B cell (primary cell): ENCODE measurements around the gene NTPCR. TPM values are rescaled to one million over a fixed set of nuclear protein-coding genes. Genes with fewer than 3 reads are reported as not detected.
"Not testable (repeated sequence)": the region's sequence is repeated elsewhere in the genome, so short reads cannot be mapped to it uniquely, and the experiment has no call there.

Experiments used
- ATAC-seq: fragments of 200-7000 bp; cut with Tn5 transposase; one replicate; pipeline ENCODE4 v1.10.0; 2021; ENCODE audit warnings: low read depth, mild to moderate bottlenecking, moderate number of reproducible peaks, moderate library complexity
- CTCF ChIA-PET: fragments of 350-600 bp; sonication (Branson Sonifier 250); formaldehyde crosslinking; loops from one replicate; lab custom pipeline; 2021; ENCODE audit warnings: antibody characterized with exemption, inconsistent platforms; lab: Charles Lee
- POLR2A ChIA-PET: fragments of 350-600 bp; sonication (Branson Sonifier 250); formaldehyde crosslinking; loops from one replicate; lab custom pipeline; 2021; ENCODE audit warnings: antibody characterized with exemption; lab: Charles Lee
- DNase-seq: peaks from one replicate; pipeline ENCODE4 v3.0.0; 2013
- H2AFZ ChIP-seq: 2 replicates; pipeline ENCODE4 v1.6.1; 2012; ENCODE audit warnings: mild to moderate bottlenecking, low read depth, low read length; ENCODE audit not compliant: insufficient read depth, poor library complexity, severe bottlenecking
- H3K27ac ChIP-seq, 2 donors: 1 replicate in 1 of 2; 2 replicates in 1 of 2; pipeline ENCODE4 v1.5.1; 2012 to 2013; ENCODE audit warnings: low read length in 2 of 2, mild to moderate bottlenecking in 2 of 2, moderate library complexity in 1 of 2
- H3K27me3 ChIP-seq, 4 experiments: fragments of 200-600 bp in 1 of 4; sonication (generic) in 1 of 4; replicated peaks in 1 of 4; 1 replicate in 2 of 4; 2 replicates in 2 of 4; pipeline versions ENCODE4 v1.6.1 to v1.7.0; 2013 to 2016; ENCODE audit warnings: low read length in 3 of 4, mild to moderate bottlenecking in 2 of 4, mixed read lengths in 1 of 4, moderate library complexity in 1 of 4; ENCODE audit not compliant: insufficient read depth in 4 of 4, control insufficient read depth in 3 of 4; ENCODE audit errors: control extremely low read depth in 1 of 4
- H3K36me3 ChIP-seq, 2 experiments: replicated peaks in 1 of 2; 1 replicate in 1 of 2; 2 replicates in 1 of 2; pipeline versions ENCODE4 v1.6.1 to v1.7.1; 2013; ENCODE audit warnings: low read length in 1 of 2; ENCODE audit not compliant: insufficient read depth in 2 of 2, control insufficient read depth in 1 of 2; ENCODE audit errors: control extremely low read depth in 1 of 2, extremely low read depth in 1 of 2
- H3K4me1 ChIP-seq, 2 donors: fragments of 200-600 bp in 1 of 2; sonication (generic) in 1 of 2; 1 replicate in 1 of 2; 2 replicates in 1 of 2; pipeline versions ENCODE4 v1.5.1 to v1.6.1; 2013 to 2017; ENCODE audit warnings: low read length in 2 of 2; ENCODE audit not compliant: control insufficient read depth in 2 of 2, insufficient read depth in 2 of 2
- H3K4me2 ChIP-seq: replicated peaks from 2 replicates; pipeline ENCODE3; 2012; ENCODE audit warnings: mild to moderate bottlenecking, low read depth, low read length; ENCODE audit not compliant: poor library complexity, severe bottlenecking
- H3K4me3 ChIP-seq, 5 experiments: fragments of 200-600 bp in 1 of 5; sonication (generic) in 1 of 5; 1 replicate in 3 of 5; 2 replicates in 2 of 5; pipeline versions ENCODE4 v1.5.1 to v1.7.0; 2011 to 2016; ENCODE audit warnings: low read length in 4 of 5, mild to moderate bottlenecking in 4 of 5, low read depth in 2 of 5, control low read depth in 1 of 5, moderate library complexity in 1 of 5; ENCODE audit not compliant: insufficient read depth in 1 of 5; ENCODE audit errors: control extremely low read depth in 1 of 5, extremely low read depth in 1 of 5
- H3K79me2 ChIP-seq: fragments of 200-600 bp; sonication (generic); one replicate; pipeline ENCODE4 v1.6.0; 2016; ENCODE audit warnings: low read length; ENCODE audit not compliant: control insufficient read depth, insufficient read depth
- H3K9ac ChIP-seq: fragments of 200-600 bp; sonication (generic); 2 replicates; pipeline ENCODE4 v1.6.1; 2017; ENCODE audit warnings: mild to moderate bottlenecking, low read length, moderate library complexity
- H3K9me3 ChIP-seq, 3 donors: one replicate each; pipeline versions ENCODE4 v1.6.1 to v1.7.1; 2013; ENCODE audit warnings: low read length in 2 of 3; ENCODE audit not compliant: control insufficient read depth in 2 of 3, insufficient read depth in 1 of 3; ENCODE audit errors: control extremely low read depth in 1 of 3
- H4K20me1 ChIP-seq: 2 replicates; pipeline ENCODE4 v1.6.0; 2012; ENCODE audit warnings: mild to moderate bottlenecking, low read length; ENCODE audit not compliant: insufficient read depth, control insufficient read depth, poor library complexity, severe bottlenecking
- H3K27ac Mint-ChIP-seq: one replicate; pipeline ENCODE4 v1.8.0; 2021; ENCODE audit warnings: mixed read lengths
- H3K27me3 Mint-ChIP-seq: one replicate; pipeline ENCODE4 v1.8.0; 2021; ENCODE audit warnings: mixed read lengths
- H3K4me1 Mint-ChIP-seq: one replicate; pipeline ENCODE4 v1.8.0; 2021; ENCODE audit warnings: mixed read lengths
- H3K4me3 Mint-ChIP-seq: one replicate; pipeline ENCODE4 v1.8.0; 2021; ENCODE audit warnings: mixed read lengths
- H3K9me3 Mint-ChIP-seq: one replicate; pipeline ENCODE4 v1.8.0; 2022; ENCODE audit warnings: mixed read lengths; ENCODE audit not compliant: insufficient read depth
- CTCF ChIP-seq: fragments of 200-600 bp; IDR thresholded peaks from one replicate; pipeline ENCODE4 v1.8.0; 2022; ENCODE audit warnings: antibody characterized with exemption, mild to moderate bottlenecking
- EZH2 ChIP-seq: IDR thresholded peaks from 2 replicates; pipeline ENCODE4 v1.6.1; 2012; ENCODE audit warnings: borderline replicate concordance, low read depth, mild to moderate bottlenecking, moderate library complexity, low read length; ENCODE audit not compliant: insufficient read depth, poor library complexity, severe bottlenecking
- WGBS: methylation state at CpG from one replicate; pipeline ENCODE4 v1.1.5; 2013; ENCODE audit warnings: missing lambda C conversion rate; ENCODE audit not compliant: insufficient coverage; 5-methylcytosine and 5-hydroxymethylcytosine counted together
- intact Hi-C: fragments of 100-400 bp; cut with micrococcal nuclease; formaldehyde crosslinking; loops from one replicate; pipeline ENCODE4 v1.10.0; 2022
- polyA plus RNA-seq: library from polyadenylated mRNA; depleted of rRNA; stranded (reverse); fragments of >200 nt; gene quantifications from 2 replicates; pipeline ENCODE4 v1.2.3, GENCODE V29; 2012
- total RNA-seq, 2 donors: library from RNA; stranded (reverse); fragments of 120-200 nt in 1 of 2; gene quantifications; 1 replicate in 1 of 2; 2 replicates in 1 of 2; pipeline versions ENCODE4 v1.2.3 to v1.2.4, GENCODE V29; 2013 to 2022

Gene NTPCR
- total and polyA plus RNA-seq, 2 donors (not counting 1 experiment from before 2014, with no cell fraction given) = 7.6 to 16.5 TPM

GRCh38 chr1:232925421-232926220 is 24.8 kb upstream of the NTPCR start:
- DNase-seq = no peak
- Histone ChIP-seq H3K36me3 (no peaks in the 10 kb centered on the region), H3K9ac (no peak overlapping the region), H3K4me1 (no peaks in the 10 kb centered on the region), H4K20me1 (no peaks in the 10 kb centered on the region), H3K4me2 (no peak overlapping the region), H3K4me3 (no peak overlapping the region), H3K27me3 (no peaks in the 10 kb centered on the region), H3K27ac (no peak overlapping the region), H2AFZ (no peak overlapping the region), H3K9me3 (no peaks in the 10 kb centered on the region), H3K79me2 (no peaks in the 10 kb centered on the region)
- H3K9me3 Mint-ChIP-seq = no peaks in the 10 kb centered on the region
- H3K4me1 Mint-ChIP-seq = no peaks in the 10 kb centered on the region
- intact Hi-C loops = no loop called here
- H3K27ac Mint-ChIP-seq = no peak overlapping the region
- 46% methylated on average over 5 of the region's 5 CpGs for WGBS
- POLR2A ChIA-PET = no interaction called here
- no peak overlapping the region for H3K4me3 Mint-ChIP-seq
- peaks cover 16% of the 10 kb centered on the region for H3K27me3 Mint-ChIP-seq
- ATAC-seq = no peak
- no peak for TF ChIP-seq CTCF
- no peak for TF ChIP-seq EZH2
- CTCF ChIA-PET = no interaction called here

GRCh38 chr1:232927166-232927565 is 23.2 kb upstream of the NTPCR start:
- H4K20me1 ChIP-seq, H3K9me3 Mint-ChIP-seq, H3K27me3 ChIP-seq, intact Hi-C loops, H3K27ac ChIP-seq, H2AFZ ChIP-seq, H3K9me3 ChIP-seq, ATAC-seq, H3K79me2 ChIP-seq, DNase-seq, H3K36me3 ChIP-seq, CTCF ChIA-PET, H3K4me1 ChIP-seq, H3K4me3 ChIP-seq, H3K4me1 Mint-ChIP-seq, H3K9ac ChIP-seq, POLR2A ChIA-PET, H3K4me3 Mint-ChIP-seq, H3K27ac Mint-ChIP-seq, H3K4me2 ChIP-seq: not testable (repeated sequence)
- 72% methylated on average over 4 of the region's 6 CpGs for WGBS
- H3K27me3 Mint-ChIP-seq = peaks cover 20% of the 10 kb centered on the region
